Limb (tissue), 2 donors: ENCODE results near the gene EHF.
A peak's percentile ranks its signal among the peaks of the same experiment; 100 is the strongest.

Source experiments
- DNase-seq, 2 donors: peaks; one replicate each; pipeline ENCODE4 v3.0.0-alpha.2; 2016; ENCODE audit errors: extremely low spot score in 2 of 2

Gene EHF

DNA sequence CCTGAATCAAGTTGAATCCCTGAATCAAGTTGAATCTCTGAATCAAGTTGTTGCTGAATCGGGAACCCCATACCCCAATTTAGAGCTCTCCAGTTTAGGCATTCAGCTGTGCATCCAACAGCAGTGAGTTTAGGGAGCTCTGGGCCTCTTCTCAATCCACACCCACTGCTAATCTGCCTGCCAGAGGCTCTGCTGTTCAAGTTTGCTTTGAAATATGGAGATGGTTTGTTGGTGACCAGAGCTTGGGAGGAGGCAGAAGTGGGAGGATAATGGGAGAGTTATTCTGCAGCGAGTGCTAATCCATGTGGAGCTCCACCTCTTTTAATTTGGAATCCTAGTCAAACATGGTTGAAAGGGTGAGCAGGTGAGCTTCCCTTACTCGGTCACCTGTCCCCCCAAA lies 22.4 kb downstream of the EHF start:
- no peak for DNase-seq

- no peak for DNase-seq
Measured at GRCh38 chr11:34643846-34644245, 23.0 kb downstream of the EHF start.

GRCh38 chr11:34644669-34645406 lies 23.9 kb downstream of the EHF start:
- DNase-seq: no peak

DNA sequence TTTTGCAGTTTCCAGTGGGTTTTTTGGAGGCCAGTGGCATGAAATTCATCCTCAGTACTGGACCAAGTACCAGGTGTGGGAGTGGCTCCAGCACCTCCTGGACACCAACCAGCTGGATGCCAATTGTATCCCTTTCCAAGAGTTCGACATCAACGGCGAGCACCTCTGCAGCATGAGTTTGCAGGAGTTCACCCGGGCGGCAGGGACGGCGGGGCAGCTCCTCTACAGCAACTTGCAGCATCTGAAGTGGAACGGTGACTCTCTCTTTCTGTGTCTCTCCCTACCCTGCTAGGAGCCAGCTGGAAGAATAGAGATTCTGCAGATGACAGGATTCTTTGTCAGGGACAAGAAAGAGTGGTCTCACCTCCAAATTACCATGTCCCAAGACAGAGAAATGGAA lies 25.5 kb downstream of the EHF start:
- DNase-seq: no peak

DNA sequence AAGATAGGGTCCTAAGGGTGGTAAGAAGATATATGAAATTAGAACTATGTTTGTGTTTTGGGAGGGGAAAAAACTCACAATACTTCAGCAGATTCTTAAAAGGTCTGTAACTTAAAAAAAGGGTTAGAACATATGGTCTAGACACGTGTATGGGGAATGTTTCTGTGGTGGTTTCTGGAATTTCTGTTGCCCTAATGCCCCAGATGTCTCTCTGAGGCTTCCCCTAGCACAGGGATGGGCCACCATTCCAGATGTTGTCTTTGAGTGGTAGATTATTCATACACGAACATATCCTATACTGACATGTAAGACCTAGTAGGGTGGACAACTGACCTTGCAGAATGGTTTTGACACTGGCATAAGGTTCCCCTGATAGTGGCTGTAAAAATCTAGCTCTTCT lies 26.2 kb downstream of the EHF start:
- DNase-seq: no peak

DNA sequence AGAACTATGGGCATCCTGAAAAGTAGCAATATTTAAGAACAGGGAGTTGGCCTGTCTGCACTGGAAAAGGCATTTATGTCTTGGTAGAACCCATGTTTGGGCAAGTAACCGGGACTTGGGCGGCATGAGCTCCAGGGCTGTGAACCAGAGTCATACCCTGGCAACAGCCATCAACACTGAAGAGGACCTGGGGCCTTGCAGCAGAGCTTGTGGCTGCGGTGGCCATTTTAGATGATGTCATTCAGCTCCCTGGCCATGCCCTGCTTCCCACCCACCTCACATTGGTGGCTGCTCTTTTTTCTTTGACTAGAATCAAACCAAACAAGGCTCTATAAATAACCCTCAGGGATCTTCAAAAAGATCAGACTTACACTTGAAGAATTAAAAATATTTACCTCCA lies 26.6 kb downstream of the EHF start:
- no peak for DNase-seq

DNA sequence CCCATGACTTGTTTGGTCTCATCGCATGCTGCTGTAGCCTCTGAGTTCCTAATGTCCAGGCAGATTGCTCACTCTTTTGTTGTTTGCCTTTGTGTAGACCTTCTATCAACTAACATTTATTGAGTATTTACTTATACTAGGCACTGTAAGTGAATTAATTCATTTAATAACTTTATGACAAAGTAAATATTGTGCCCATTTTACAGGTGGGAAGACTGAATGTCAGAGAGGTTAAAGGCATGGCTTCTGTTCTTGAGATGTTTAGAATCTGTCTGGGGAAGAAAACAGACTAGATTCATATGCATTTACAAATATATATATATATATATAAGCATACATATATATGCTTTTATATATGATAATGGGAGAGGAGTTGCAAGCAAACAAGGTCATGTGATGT lies 27.1 kb downstream of the EHF start:
- DNase-seq: no peak

GRCh38 chr11:34649597-34649996 lies 28.7 kb downstream of the EHF start:
- no peak for DNase-seq

- DNase-seq: peak in 1 of 2 donors; percentile 43
Measured at GRCh38 chr11:34650528-34650927, 29.6 kb downstream of the EHF start.

GRCh38 chr11:34651551-34651950 lies 30.7 kb downstream of the EHF start:
- DNase-seq: no peak

- no peak for DNase-seq
Measured at GRCh38 chr11:34652191-34652973, 31.5 kb downstream of the EHF start.

- DNase-seq: no peak
Measured at GRCh38 chr11:34653031-34653430, 32.1 kb downstream of the EHF start.

GRCh38 chr11:34653851-34654482 lies 33.1 kb downstream of the EHF start:
- DNase-seq: no peak

DNA sequence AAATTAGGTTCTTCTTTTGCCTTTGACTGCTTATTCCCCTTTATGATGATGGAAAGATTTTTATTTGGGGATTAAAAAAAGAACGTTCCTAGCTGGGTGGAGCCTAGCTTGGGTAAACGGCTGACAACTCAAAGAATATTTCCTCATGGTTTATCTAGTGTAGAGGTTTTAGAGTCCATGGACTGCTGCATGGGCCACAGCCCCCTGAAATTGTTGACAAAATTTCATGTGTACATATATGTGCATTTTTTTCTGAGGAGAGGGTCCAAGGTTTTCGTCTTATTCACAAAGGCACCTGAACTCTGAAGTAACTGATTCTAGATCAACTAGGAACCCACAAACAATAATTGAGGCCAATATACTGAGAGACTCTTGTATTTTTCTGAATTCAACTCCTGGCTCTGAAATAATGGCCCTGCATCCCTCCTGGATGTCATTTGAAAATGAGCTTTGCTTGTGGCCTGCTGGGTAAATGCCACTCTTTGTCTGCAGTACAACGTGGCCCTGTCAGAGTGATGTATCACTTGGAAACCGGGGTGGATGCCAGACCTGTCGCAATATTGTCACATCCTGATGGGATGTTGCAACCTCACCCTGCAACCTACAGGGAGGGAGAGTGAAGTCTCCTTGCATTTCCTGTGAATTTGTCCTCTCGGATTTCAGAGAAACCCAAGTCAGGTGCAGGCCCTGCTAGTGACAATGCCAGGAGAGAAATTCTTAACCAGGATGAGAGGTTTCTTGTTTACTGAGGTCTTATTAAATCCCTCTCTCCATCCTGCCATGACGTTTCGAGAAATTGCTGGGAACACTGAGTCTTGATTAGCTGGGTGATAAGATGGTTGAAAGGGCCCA lies 33.8 kb downstream of the EHF start:
- DNase-seq: no peak

GRCh38 chr11:34655335-34656008 lies 34.6 kb downstream of the EHF start:
- no peak for DNase-seq

DNA sequence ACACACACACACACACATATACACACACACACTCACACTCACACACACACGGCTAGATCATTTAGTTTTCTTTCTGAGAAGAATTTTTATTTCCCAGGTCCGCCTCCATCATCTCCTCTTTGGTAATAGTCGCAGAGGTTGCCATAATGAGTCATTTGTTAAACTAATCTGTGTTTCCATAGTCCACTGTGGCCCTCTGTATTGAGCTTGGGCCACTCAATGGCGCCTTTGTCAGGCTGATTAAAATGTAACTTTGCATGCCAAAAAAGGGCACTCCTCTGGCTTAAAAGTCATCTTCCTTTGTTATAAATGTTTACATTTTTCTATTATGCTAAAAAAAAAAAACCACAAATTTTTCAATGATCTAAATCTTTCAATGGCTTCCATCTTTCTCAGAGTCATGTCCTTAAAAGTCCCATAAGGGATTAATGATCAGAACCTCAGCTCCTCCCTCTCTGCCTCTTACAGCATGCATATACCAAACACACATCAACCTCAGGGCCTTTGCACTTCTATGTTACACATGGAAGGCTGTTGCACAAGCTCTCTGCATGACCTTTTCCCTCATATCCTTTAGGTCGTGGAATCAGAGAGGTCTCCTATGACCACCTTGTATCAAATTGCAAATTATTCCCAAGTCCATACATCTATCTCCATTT lies 35.3 kb downstream of the EHF start:
- no peak for DNase-seq

DNA sequence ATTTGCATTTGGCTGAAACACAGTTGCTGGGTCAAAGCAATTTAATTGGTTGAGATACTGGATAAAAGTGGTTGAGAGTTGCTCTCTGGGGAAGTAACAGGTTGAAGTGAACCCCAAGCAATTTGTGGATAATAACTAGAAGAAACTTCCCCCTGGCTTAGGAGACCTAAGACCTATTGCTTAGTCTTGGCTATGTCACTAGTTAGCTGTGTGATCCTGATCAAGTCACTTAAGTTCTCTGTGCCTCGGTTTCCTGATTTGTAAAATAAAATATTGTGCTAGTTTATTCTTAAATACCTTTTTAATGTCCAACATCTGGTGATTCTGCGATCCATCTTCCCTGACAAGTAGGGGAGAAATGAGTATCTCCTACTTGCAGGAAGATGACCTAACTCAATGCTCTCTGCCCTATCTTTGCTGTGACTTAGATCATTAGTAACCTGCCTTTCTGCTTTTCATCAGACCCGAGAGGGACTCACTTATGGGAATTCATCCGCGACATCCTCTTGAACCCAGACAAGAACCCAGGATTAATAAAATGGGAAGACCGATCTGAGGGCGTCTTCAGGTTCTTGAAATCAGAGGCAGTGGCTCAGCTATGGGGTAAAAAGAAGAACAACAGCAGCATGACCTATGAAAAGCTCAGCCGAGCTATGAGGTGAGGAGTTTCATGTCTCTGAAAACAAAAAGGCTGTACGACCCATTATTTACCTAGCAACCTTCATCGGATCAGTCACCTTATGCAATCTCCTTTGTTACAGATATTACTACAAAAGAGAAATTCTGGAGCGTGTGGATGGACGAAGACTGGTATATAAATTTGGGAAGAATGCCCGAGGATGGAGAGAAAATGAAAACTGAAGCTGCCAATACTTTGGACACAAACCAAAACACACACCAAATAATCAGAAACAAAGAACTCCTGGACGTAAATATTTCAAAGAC lies 37.5 kb downstream of the EHF start:
- DNase-seq: no peak

DNA sequence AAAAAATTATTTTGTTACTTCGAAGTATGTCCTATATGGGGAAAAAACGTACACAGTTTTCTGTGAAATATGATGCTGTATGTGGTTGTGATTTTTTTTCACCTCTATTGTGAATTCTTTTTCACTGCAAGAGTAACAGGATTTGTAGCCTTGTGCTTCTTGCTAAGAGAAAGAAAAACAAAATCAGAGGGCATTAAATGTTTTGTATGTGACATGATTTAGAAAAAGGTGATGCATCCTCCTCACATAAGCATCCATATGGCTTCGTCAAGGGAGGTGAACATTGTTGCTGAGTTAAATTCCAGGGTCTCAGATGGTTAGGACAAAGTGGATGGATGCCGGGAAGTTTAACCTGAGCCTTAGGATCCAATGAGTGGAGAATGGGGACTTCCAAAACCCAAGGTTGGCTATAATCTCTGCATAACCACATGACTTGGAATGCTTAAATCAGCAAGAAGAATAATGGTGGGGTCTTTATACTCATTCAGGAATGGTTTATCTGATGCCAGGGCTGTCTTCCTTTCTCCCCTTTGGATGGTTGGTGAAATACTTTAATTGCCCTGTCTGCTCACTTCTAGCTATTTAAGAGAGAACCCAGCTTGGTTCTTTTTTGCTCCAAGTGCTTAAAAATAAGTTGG lies 38.3 kb downstream of the EHF start:
- DNase-seq: no peak
